ENCODE data around the gene GABARAPL1.
"Not testable (repeated sequence)": the region's sequence is repeated elsewhere in the genome, so short reads cannot be mapped to it uniquely, and the experiment has no call there.

Gene GABARAPL1

DNA sequence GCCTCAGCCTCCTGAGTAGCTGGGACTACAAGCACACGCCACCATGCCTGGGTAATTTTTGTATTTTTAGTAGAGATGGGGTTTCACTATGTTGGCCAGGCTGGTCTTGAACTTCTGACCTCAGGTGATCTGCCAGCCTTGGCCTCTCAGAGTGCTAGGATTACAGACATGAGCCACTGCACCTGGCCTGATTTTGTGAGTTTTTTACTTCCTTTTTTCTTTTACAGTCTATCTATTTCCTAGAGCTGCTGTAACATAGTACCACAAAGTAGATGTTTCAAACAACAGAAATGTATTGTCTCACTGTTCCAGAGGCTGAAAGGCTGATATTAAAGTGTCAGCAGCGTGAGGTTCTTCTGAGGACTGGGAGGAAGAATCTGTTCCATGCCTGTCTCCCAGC, 8.2 kb upstream of the GABARAPL1 start:
- DNase-seq, result not testable (repeated sequence)

DNA sequence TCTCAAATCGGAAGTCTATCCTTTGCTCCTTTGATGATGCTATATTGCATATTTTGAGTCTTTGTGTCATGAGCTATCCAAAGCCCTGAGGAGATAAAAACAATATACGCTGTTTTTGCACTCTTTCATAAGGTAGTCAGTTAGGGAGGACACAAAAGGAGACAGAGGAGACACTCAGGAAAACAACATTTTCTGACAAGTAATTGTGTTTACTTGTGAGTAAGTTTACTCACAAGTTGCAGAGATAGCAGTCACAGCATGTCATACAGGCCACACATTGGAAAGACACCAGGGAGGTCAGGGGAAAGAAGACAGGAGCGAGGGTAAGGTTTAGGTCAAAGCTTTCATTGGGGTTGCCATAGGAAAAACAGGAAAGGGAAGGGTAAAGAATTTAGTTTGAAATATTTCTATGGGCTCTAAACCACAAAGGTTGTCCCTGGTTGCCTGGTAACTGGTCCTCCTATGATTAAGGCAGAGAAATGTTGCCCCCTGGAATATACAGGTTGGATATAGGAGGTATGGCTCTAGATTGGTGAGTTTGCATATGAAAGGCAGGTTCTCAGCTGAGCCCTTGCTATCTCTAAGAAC, 7.4 kb upstream of the GABARAPL1 start:
- no peak for DNase-seq

DNA sequence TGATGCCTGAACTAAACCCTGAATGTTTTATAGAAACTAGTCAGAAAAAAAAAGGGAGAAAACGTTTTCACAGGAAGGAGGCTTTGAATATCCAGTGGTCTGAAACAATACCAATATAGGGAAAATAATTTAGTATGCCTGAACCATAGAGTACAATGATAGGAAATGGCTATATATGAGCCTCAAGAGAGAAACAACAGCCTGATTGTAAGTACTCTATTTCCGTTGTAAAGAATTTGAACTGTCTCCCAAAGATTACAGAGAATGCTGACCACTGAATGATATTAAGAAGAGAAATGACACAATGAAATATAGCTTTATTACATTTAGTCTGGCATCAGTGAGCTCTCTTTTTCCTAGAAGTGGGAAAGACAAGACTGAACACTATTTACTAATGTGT, 5.5 kb upstream of the GABARAPL1 start:
- DNase-seq, result no peak

DNA sequence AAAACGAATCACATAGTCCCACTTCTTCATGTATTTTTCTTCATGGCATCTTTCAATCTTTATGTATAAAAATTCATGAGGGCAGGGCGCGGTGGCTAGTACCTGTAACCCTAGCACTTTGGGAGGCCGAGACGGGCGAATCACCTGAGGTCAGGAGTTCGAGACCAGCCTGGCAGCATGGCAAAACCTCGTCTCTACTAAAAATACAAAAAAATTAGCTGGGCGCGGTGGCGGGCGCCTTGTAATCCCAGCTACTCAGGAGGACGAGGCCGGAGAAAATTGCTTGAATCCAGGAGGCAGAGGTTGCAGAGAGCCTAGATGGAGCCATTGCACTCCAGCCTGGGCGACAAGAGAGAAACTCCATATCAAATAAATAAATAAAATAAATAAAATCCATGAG, 2.5 kb upstream of the GABARAPL1 start:
- no peak for DNase-seq

DNA sequence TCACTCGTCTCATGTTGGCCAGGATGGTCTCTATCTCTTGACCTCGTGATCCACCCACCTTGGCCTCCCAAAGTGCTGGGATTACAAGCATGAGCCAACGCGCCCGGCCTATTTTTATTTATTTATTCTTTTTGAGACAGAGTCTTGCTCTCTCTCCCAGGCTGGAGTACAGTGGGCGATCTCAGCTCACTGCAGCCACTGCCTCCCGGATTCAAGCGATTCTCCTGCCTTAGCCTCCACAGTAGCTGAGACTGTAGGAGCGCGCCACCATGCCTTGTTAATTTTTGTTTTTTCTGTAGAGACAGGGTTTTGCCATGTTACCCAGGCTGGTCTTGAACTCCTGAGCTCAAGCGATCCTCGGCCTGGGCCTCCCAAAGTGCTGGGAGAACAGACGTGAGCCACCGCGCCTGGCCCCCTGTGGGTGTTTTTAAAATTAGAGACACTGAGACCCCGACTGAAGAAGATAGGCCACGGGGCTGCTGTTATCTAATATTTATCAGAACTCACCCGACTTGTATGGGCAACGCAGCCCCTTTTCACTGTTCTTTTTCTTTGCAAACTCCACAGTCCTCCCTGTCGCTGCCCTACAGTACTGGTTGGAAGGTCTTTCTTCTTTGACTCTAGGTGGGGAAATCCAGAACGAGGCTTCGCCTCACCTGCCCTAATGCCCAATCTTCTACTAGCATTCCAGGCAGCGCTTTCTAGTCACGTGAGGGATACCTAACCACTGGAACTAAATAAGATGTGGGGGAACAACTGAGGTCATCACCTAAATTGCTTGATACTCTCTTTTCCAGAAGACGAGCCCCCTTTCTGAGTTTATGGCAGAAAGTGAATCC, 1.4 kb upstream of the GABARAPL1 start:
- DNase-seq, result no peak

DNA sequence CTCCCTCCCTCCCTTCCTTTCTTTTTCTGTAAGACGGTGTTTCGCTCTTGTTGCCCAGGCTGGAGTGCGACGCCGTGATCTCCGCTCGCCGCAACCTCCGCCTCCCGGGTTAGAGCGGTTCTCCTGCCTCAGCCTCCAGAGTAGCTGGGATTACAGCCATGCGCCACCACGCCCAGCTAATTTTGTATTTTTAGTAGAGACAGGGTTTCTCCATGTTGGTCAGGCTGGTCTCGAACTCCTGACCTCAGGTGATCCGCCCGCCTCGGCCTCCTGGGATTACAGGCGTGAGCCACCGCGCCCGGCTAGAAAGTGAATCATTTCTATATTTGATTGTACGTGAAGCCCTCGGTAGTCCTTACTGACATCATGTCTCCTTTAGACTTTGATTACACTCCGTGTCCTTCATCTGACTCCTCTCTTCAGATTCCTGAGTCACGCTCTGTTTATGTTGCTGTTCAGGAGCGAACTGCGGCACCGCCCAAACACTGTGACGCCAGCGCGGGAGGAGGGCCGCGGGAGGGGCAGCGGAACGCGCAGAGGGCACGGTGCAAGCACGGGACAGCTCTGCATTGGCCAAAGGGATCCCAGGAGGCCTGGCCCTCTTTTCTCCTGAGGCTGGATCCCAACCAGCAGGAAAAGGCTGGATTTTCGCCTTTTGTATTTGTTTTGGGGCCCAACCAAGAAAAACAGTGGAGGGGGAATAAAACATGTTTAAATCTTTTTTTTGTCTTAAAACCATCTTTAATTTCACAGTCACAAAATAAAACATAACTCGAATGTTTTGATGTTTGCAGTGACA, 538 bp upstream of the GABARAPL1 start:
- peak; percentile 98 to 99 (median 98) for DNase-seq

DNA sequence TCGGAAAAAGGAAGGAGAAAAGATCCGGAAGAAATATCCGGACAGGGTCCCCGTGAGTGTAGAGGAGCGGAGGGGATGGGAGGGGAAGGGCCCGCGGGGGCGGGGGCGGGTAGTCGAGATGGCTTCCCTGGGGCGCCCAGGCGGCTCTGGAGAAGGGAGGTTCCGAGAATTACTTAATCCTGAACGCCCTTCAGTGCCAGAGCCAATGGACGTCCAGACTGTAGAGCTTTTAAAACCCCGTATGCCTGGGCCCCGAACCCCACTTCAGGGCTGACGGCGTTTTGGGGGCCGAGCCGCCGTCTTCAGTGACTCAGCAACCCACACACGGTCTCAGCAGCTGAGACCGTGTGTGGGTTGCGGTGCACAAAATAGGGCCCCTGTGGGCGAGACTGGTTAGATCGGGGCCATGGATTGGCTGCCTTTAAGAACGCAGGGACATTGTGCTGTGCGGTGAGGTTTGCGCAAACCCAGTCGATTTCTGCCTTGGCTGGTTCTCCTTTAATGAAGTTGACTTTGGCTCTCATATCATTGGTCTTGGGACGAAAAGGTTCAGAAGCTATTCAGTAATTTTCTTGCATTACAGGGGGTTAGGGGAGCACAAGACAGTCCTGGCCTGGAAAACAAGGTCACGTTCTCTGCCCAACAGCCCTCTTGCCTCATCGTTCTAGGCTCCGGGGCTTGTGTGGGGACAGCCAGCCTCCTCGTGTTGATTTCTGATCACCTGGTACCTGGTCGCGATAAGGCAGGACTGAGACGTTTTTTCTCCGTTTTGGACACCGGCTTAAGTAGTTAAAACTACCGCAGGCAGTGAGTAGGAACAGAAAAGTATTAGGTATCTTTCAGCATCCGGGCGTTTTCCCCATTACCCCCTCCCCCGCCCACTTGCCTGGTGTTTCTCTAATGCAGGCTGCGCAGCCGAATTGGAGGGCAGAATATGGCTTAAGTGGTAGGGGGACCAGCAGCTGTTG, 775 bp downstream of the GABARAPL1 start:
- peak; percentile 94 to 99 (median 96) for DNase-seq

DNA sequence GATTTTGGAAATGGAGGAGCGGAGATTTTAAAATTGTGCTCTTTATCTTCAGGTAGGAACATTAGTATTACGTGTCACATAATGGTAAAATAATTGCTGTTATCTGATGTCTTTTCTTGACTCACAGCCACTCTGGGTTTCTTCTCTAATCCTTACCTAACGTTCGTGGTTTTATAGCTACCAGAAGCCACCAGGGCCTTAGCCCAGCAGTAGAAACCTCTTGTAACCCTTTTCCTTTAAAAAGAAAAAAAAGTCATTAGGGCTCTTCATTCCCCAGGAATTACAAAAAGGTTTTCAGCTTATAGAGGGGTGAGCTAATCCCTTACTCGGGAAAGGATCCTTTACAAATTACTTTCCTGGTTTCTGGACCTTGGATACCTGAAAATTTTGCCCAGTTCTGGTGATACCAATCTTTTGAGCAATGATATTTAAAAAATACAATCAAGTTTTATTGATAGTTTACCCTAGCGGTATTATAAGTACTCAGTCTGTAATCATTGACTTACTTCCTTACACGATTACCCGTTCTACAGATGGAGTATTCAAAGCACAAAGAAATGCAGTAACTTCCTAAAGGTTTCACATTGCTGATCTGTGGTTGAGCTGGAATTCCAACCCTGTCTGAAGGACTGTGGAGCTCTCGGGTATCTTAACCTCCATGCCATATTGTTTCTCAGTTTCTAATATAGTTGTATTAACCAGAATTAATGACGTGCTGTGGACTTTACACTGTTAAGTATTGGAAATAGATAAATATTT, 1.6 kb downstream of the GABARAPL1 start:
- peak in 2 of 4 experiments; percentile 21 to 24 for DNase-seq

DNA sequence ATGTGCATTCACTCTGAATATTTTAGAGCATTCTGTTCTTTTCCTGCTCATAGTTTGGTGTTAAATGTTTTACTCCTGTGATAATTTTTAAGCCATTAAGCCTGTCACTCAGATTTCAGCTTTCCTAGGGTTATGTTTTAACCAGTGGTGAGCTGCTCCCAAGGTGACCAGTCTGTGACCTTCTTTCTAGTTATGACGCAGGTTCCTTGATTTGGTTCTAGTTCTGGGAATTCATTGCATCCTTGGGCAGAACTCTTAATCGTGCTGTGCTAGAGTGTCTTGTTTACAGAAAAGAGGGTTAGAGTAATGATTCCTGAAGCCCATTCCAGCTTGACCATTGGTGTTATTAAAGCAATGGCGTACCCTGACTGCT, 2.2 kb downstream of the GABARAPL1 start:
- peak in 2 of 4 experiments; percentile 16 for DNase-seq

DNA sequence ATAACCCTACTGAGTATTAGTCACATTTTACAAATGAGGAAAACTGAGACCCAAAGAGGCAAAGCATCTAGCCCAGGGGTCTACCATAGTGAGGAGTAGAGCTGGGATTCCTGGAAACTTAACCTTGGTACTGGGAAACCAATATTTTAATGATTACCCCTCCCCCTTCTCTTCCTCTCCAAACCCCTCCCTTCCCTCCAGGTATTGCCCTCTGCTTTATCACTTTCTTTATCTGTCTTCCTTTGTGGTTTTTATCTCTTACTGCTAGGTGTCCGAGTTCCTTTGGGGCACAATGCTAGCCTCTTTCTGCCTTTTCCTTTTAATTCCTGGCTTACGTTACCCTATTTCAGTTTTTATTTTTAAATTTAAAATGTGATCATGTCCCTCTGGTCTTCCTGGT, 2.8 kb downstream of the GABARAPL1 start:
- no peak for DNase-seq

DNA sequence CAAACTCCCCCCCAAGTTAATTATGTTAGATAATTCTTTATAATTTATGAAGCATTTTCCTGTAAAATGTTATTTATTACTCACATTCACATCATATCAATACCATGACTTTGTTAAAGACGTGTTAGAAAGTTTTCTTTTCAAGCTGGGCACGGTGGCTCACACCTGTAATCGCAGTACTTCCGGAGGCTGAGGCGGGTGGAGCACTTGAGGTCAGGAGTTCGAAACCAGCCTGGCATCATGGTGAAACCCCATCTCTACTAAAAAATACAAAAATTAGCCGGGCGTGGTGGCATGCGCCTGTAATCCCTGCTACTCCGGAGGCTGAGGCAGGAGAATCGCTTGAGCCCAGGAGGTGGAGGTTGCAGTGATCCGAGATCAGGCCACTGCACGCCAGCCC, 3.3 kb downstream of the GABARAPL1 start:
- not testable (repeated sequence) for DNase-seq

DNA sequence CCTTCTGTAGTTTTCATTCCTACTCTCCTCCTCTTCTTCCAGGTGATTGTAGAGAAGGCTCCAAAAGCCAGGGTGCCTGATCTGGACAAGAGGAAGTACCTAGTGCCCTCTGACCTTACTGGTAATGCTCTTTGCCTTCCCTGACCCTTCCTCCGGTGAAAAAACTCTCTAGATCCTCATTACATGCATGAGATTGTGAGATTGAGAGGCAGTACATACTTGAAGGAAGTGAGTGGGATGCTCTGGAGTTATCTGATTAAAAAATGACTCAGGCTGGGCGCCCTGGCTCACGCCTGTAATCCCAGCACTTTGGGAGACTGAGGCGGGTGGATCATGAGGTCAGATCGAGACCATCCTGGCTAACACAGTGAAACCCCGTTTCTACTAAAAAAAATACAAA, 5.3 kb downstream of the GABARAPL1 start:
- DNase-seq, result peak; percentile 27 to 72 (median 44)

DNA sequence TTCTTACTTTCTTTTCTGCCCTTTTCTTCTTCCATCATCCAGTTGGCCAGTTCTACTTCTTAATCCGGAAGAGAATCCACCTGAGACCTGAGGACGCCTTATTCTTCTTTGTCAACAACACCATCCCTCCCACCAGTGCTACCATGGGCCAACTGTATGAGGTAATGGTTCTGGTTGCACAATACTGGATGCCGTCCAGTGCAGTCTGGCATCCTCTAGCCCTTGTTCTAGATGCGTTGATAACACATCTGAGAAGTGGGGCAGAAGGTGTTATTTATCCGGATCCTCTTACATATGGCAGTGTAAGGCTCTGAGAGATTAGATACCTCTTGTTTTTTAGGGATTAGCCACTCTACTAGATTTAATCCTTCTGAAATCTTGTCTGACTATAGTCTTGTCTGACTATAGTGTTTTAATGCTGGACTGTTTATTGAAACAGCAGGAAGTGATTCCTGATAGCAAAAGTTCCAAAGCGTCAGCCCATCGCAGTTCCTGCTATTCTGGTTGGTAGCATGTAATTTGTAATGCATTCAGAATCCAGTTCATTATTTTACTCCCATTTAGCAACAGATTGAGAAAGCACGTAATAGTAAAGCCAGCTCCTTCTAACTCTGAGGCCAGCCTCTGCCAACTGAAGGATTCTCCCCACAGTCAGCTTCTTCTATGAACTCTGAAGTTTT, 7.9 kb downstream of the GABARAPL1 start:
- DNase-seq, result peak in 2 of 4 experiments; percentile 11 to 26

DNA sequence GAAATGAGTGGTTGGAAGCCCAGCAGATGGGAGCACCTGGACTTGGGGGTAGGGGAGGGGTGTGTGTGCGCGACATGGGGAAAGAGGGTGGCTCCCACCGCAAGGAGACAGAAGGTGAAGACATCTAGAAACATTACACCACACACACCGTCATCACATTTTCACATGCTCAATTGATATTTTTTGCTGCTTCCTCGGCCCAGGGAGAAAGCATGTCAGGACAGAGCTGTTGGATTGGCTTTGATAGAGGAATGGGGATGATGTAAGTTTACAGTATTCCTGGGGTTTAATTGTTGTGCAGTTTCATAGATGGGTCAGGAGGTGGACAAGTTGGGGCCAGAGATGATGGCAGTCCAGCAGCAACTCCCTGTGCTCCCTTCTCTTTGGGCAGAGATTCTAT, 9.2 kb downstream of the GABARAPL1 start:
- DNase-seq, result no peak

DNA sequence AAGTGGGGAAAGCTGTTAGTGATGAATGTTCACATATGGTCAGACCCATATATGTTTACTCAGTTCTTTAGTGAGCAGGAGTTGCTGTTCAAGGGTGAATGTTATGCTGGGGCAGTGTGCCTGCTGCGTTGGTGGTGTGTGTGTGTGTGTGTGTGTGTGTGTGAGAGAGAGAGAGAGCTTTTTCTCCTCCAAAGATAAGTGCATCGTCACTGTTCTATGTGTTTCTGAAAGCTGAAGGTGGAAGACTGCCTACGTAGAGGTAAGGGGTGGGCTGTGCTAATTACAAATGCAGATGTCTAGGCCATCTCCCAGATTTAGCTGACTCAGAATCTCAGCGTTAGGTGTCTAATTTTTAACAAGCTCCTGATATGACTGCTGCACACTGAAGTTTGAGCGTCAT, 10.5 kb downstream of the GABARAPL1 start:
- no peak for DNase-seq

DNA sequence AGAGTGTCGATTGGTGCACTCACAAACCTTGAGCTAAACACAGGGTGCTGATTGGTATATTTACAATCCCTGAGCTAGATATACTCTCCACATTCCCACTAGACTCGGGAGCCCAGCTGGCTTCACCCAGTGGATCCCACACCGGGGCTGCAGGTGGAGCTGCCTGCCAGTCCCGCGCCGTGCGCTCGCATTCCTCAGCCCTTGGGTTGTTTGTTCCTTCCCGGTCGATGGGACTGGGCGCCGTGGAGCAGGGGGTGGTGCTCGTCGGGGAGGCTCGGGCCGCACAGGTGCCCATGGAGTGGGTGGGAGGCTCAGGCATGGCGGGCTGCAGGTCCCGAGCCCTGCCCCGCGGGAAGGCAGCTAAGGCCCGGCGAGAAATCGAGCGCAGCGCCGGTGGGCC, 12.7 kb downstream of the GABARAPL1 start:
- DNase-seq, result not testable (repeated sequence)

DNA sequence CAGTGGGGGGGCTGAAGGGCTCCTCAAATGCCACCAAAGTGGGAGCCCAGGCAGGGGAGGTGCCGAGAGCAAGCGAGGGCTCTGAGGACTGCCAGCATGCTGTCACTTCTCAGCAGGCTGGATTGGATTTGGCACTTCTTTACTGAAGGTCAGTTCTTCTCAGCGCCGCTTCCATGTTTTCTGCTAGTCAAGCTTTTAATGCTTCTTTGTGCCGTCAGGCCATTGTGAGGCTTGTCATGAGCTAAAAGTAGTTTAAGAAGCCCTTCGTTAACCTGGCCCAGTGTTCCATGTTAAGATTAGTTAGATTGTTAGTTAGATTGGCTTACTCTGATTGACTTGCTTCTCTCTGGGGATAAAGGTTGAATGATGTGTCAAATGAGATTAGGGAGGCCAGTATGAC, 13.4 kb downstream of the GABARAPL1 start:
- DNase-seq, result no peak

DNA sequence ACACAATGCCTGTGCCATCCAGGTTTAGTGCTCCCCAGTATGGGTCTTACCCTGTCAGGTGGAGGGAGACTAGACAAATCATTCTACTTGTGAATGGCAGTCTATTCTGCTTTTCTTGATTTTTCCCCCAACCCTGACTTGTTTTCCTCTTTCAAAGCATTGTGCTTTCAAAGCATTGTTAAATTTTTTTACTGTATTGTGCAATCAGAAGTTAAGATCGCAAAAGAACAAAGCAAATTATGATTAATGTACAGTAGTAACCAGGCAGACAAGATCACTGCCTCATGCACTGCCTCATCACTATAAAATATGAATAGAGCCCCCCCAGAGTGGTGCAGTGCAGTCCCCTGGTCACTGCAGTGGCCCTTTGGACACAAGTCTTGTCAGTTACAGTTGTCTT, 14.1 kb downstream of the GABARAPL1 start:
- no peak for DNase-seq

DNA sequence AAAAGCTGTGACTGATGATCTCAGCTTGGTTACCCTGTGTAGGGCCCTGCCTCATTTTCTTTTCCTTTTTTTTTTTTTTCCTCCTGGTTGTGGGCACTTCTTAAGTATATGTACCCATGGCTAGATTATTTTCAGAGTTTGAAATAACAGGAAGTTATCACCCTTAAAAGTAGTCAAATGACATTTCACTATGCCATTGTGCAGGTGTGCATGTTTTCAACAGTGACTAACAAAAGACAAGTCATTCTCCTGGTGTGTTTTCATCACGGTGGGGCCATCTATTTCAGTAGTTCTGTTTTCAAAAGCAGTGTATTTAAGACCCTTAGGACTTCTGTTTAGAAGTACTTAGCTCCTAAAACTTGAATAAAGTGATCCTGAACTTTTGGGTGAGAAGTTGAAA, 15.0 kb downstream of the GABARAPL1 start:
- DNase-seq, result no peak

DNA sequence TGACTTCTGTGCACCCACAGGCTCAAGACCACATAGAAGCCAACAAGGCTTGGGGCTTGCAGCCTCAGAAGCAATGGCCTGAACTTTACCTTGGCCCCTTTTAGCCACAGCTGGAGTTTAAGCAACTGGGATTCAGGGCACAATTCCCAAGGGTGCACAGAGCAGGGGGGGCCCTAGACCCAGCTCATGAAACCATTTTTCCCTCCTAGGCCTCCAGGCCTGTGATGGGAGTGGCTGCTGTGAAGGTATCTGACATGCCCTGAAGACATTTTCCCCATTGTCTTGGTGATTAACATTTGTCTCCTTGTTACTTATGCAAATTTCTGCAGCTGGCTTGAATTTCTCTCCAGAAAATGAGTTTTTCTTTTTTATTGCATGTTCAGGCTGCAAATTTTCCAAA, 21.9 kb downstream of the GABARAPL1 start:
- DNase-seq, result no peak
